Muscle of leg (tissue), 11 donors: Measurements from ENCODE around the gene WIPF2. TPM values are rescaled to one million over a fixed set of nuclear protein-coding genes. Genes with fewer than 3 reads are reported as not detected.
A peak's percentile ranks its signal among the peaks of the same experiment; 100 is the strongest.
"Not testable (repeated sequence)": the region's sequence is repeated elsewhere in the genome, so short reads cannot be mapped to it uniquely, and the experiment has no call there.

Source experiments
- DNase-seq: peaks from one replicate; pipeline ENCODE4 v3.0.0; 2013
- H3K27ac ChIP-seq: one replicate; pipeline ENCODE4 v1.5.1; 2013; ENCODE audit warnings: mild to moderate bottlenecking, low read length, control low read depth
- H3K27me3 ChIP-seq: one replicate; pipeline ENCODE4 v1.6.1; 2013; ENCODE audit warnings: low read length; ENCODE audit not compliant: control insufficient read depth, insufficient read depth
- H3K36me3 ChIP-seq: one replicate; pipeline ENCODE4 v1.6.1; 2013; ENCODE audit warnings: low read length; ENCODE audit not compliant: control insufficient read depth, insufficient read depth
- H3K4me1 ChIP-seq: one replicate; pipeline ENCODE4 v1.6.1; 2013; ENCODE audit warnings: low read length; ENCODE audit not compliant: control insufficient read depth, insufficient read depth
- H3K4me3 ChIP-seq: one replicate; pipeline ENCODE4 v1.5.1; 2013; ENCODE audit warnings: low read length, control low read depth
- H3K9me3 ChIP-seq: replicated peaks from 2 replicates; pipeline ENCODE4 v1.6.1; 2013; ENCODE audit warnings: low read depth, low read length; ENCODE audit not compliant: control insufficient read depth
- WGBS: methylation state at CpG from one replicate; pipeline ENCODE4 v1.1.5; 2013; ENCODE audit warnings: missing lambda C conversion rate; ENCODE audit not compliant: insufficient coverage; 5-methylcytosine and 5-hydroxymethylcytosine counted together
- polyA plus RNA-seq, 8 donors: library from polyadenylated mRNA; unstranded; fragments of 120-200 nt; gene quantifications; one replicate each; pipeline versions ENCODE4 v1.2.1 to v1.2.3, GENCODE V29; 2013; ENCODE audit warnings: inconsistent platforms in 1 of 8, low replicate concordance in 1 of 8; ENCODE audit not compliant: insufficient read length in 8 of 8, insufficient read depth in 1 of 8
- total RNA-seq: library from RNA; stranded (reverse); fragments of 120-200 nt; gene quantifications from one replicate; pipeline ENCODE4 v1.2.4, GENCODE V29; 2013

The WIPF2 gene
- total and polyA plus RNA-seq, 9 donors = 4.6 to 18.0 (median 14.4) TPM

- Histone ChIP-seq H3K4me3 (no peak overlapping the region), H3K4me1 (peaks cover 23% of the 10 kb centered on the region), H3K36me3 (peaks cover 6% of the 10 kb centered on the region), H3K9me3 (no peaks in the 10 kb centered on the region), H3K27me3 (no peaks in the 10 kb centered on the region), H3K27ac (peak overlapping the region; percentile 70)
- WGBS = 60% methylated on average over 2 of the region's 2 CpGs
- peak; percentile 71 for DNase-seq
These were observed 72.2 kb downstream of the WIPF2 start for GRCh38 chr17:40291281-40291664.

- peak overlapping the region; percentile 92 for H3K27ac ChIP-seq
These were observed 74.3 kb downstream of the WIPF2 start for GRCh38 chr17:40293363-40293762.

GRCh38 chr17:40295488-40296436 lies 76.7 kb downstream of the WIPF2 start:
- Histone ChIP-seq H3K36me3 (peaks cover 12% of the 10 kb centered on the region), H3K4me1 (peaks cover 21% of the 10 kb centered on the region), H3K27me3 (no peaks in the 10 kb centered on the region), H3K27ac (peak overlapping the region; percentile 87), H3K9me3 (no peaks in the 10 kb centered on the region), H3K4me3 (no peak overlapping the region)
- DNase-seq = no peak
- 64% methylated on average over 1 of the region's 5 CpGs for WGBS

More at GRCh38 chr17:40293363-40293762, 74.3 kb downstream of the WIPF2 start:
- peak; percentile 98 for DNase-seq
- H3K4me3 ChIP-seq = no peak overlapping the region
- WGBS = 33% methylated on average over 1 of the region's 1 CpG
- H3K27me3 ChIP-seq = no peaks in the 10 kb centered on the region
- peaks cover 6% of the 10 kb centered on the region for H3K36me3 ChIP-seq
- peaks cover 17% of the 10 kb centered on the region for H3K4me1 ChIP-seq
- H3K9me3 ChIP-seq = no peaks in the 10 kb centered on the region

DNA sequence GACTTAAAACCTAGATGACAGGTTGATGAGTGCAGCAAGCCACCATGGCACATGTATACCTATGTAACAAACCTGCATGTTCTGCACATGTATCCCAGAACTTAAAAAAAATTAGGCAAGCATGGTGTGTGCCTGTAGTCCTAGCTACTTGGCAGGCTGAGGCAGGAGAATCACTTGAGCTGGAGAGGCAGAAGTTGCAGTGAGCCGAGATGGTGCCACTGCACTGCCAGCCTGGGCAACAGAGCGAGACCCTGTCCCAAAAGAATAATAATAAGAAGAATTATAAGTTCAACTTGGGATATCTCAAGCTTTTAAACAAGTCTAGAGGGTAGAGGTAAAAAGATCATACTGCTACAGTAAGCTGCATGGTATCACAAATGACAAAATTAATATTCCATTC lies 78.4 kb downstream of the WIPF2 start:
- no peak for DNase-seq
- Histone ChIP-seq H3K36me3 (peaks cover 12% of the 10 kb centered on the region), H3K4me1 (peaks cover 14% of the 10 kb centered on the region), H3K27ac (peak overlapping the region; percentile 87), H3K4me3 (no peak overlapping the region), H3K27me3 (no peaks in the 10 kb centered on the region), H3K9me3 (no peaks in the 10 kb centered on the region)
- no CpG with 5 or more reads among the region's 2 CpGs for WGBS

- Histone ChIP-seq H3K4me1 (peaks cover 26% of the 10 kb centered on the region), H3K27me3 (no peaks in the 10 kb centered on the region), H3K27ac (no peak overlapping the region), H3K36me3 (peaks cover 12% of the 10 kb centered on the region), H3K9me3 (no peaks in the 10 kb centered on the region), H3K4me3 (no peak overlapping the region)
- peak; percentile 68 for DNase-seq
- no CpG with 5 or more reads among the region's 3 CpGs for WGBS
These were observed 79.6 kb downstream of the WIPF2 start for GRCh38 chr17:40298726-40299125.

GRCh38 chr17:40299159-40299757 lies 80.2 kb downstream of the WIPF2 start:
- peaks cover 29% of the 10 kb centered on the region for H3K4me1 ChIP-seq
- peak overlapping the region; percentile 44 for H3K27ac ChIP-seq
- H3K9me3 ChIP-seq, H3K27me3 ChIP-seq, H3K4me3 ChIP-seq: not testable (repeated sequence)
- peaks cover 12% of the 10 kb centered on the region for H3K36me3 ChIP-seq
- no CpG with 5 or more reads among the region's 7 CpGs for WGBS
- DNase-seq = peak; percentile 70

DNA sequence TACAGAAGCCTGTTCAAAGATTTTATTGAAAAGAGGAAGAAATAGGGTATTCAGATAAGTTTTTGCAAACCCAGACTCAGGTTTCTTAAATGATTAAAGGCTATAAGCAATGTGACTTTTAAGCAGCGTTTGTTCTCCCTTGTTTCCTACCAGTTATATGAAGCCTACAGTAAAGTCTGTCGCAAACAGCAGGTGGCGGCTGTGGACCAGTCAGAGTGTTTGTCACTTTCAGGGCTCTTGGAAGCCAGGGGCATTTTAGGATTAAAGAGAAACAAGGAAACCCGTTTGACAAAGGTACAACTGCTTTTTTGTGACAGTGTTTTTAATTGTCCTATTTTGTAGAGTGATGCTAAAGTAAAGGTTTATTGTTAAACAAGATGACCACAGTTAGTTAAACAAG lies 82.2 kb downstream of the WIPF2 start:
- Histone ChIP-seq H3K4me1 (peaks cover 38% of the 10 kb centered on the region), H3K4me3 (no peak overlapping the region), H3K9me3 (no peaks in the 10 kb centered on the region), H3K36me3 (peaks cover 6% of the 10 kb centered on the region), H3K27ac (no peak overlapping the region), H3K27me3 (no peaks in the 10 kb centered on the region)
- no peak for DNase-seq
- WGBS = 52% methylated on average over 3 of the region's 4 CpGs

GRCh38 chr17:40303009-40303657 lies 84.0 kb downstream of the WIPF2 start:
- 20% methylated on average over 1 of the region's 4 CpGs for WGBS
- H3K36me3 ChIP-seq = peaks cover 6% of the 10 kb centered on the region
- H3K4me1 ChIP-seq = peaks cover 56% of the 10 kb centered on the region
- DNase-seq = peak; percentile 90
- peak overlapping the region; percentile 72 for H3K27ac ChIP-seq
- no peak overlapping the region for H3K4me3 ChIP-seq
- H3K9me3 ChIP-seq = no peaks in the 10 kb centered on the region
- H3K27me3 ChIP-seq = no peaks in the 10 kb centered on the region

DNA sequence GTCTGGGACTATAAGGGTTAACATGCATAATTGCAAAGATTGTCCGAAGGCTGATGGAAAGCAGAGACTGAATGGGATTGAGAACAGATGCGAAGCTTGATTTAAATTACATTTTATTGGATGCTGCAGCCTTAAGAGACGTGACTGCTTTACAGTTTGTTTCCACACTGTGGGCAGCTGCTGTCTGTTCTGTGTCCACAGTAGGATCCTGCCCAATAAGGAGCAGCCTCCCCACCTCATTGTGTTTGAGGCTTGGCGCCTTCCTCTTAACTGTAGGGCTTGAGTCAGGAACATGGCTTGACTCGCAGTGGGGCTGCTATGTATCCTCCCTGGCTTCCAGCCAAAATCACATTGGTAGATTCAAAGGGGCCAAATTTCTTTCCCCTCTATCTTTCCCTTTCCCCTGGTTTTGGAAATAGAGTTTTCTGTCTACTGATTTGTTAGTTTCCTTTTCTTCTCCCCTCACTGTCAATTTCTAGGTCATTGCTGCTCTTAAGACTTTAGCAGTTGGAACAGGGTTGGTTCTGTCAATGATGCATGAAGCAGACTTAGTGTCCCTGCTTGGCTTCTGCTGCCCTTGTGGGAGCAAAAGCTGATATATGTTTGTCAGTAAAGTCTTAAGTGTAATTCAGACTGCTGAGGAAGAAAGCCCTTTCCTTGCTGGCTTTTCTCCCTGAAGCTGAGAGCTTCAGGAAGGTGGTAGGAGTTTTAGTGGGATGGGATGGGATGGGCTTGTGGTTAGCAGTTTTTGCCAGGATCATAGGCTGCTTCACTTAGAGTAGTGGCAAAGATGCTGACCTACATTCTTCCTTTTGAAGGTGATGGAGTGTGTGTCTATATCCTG lies 84.8 kb downstream of the WIPF2 start:
- WGBS = 5% methylated on average over 3 of the region's 5 CpGs
- peaks cover 59% of the 10 kb centered on the region for H3K4me1 ChIP-seq
- DNase-seq = peak; percentile 93

More for the DNA sequence above, 84.8 kb downstream of the WIPF2 start:
- Histone ChIP-seq H3K4me3 (no peak overlapping the region), H3K27ac (peak overlapping the region; percentile 72), H3K36me3 (peaks cover 4% of the 10 kb centered on the region), H3K9me3 (no peaks in the 10 kb centered on the region), H3K27me3 (no peaks in the 10 kb centered on the region)
